Thymus (tissue), 11 donors: ENCODE data around the gene CDH10. TPM values are rescaled to one million over a fixed set of nuclear protein-coding genes. Genes with fewer than 3 reads are reported as not detected.

Source experiments
- DNase-seq, 9 donors: peaks; one replicate each; pipeline ENCODE4 v3.0.0-alpha.2; 2013; ENCODE audit warnings: low spot score in 9 of 9, low read depth in 6 of 9, missing footprints in 1 of 9
- H3K27ac ChIP-seq, 2 donors: one replicate each; pipeline ENCODE4 v1.5.1; 2013; ENCODE audit warnings: control low read depth in 1 of 2, low read depth in 1 of 2, low read length in 1 of 2, mild to moderate bottlenecking in 1 of 2, moderate library complexity in 1 of 2
- H3K27me3 ChIP-seq, 2 donors: one replicate each; pipeline ENCODE4 v1.5.1; 2013; ENCODE audit warnings: low read length in 1 of 2; ENCODE audit not compliant: control insufficient read depth in 2 of 2, insufficient read depth in 1 of 2
- H3K36me3 ChIP-seq, 2 donors: one replicate each; pipeline ENCODE4 v1.5.1; 2013; ENCODE audit warnings: low read length in 1 of 2, mild to moderate bottlenecking in 1 of 2, moderate library complexity in 1 of 2; ENCODE audit not compliant: control insufficient read depth in 2 of 2, insufficient read depth in 2 of 2
- H3K4me1 ChIP-seq, 2 donors: one replicate each; pipeline ENCODE4 v1.5.1; 2013; ENCODE audit warnings: low read length in 2 of 2; ENCODE audit not compliant: control insufficient read depth in 2 of 2, insufficient read depth in 2 of 2
- H3K4me3 ChIP-seq, 2 donors: one replicate each; pipeline ENCODE4 v1.5.1; 2013; ENCODE audit warnings: low read length in 2 of 2, control low read depth in 1 of 2, mild to moderate bottlenecking in 1 of 2
- H3K9me3 ChIP-seq, 2 donors: one replicate each; pipeline ENCODE4 v1.5.1; 2013; ENCODE audit warnings: low read length in 1 of 2, mild to moderate bottlenecking in 1 of 2; ENCODE audit not compliant: control insufficient read depth in 2 of 2, insufficient read depth in 1 of 2
- WGBS: extraction: QIAGEN DNeasy Blood & Tissue Kit; methylation state at CpG from one replicate; pipeline ENCODE4 v1.1.7; 2013; 5-methylcytosine and 5-hydroxymethylcytosine counted together
- polyA plus RNA-seq: library from polyadenylated mRNA; stranded (reverse); fragments of 200-250 nt; gene quantifications from one replicate; pipeline ENCODE4 v1.2.3, GENCODE V29; 2013
- total RNA-seq: library from RNA; stranded (reverse); fragments of 120-200 nt; gene quantifications from one replicate; pipeline ENCODE4 v1.2.4, GENCODE V29; 2013
- donor health status: healthy.

The CDH10 gene
- total and polyA plus RNA-seq, 2 donors, result 0.02 to 0.05 TPM

- H3K4me3 ChIP-seq, result no peak overlapping the region
- no peaks in the 10 kb centered on the region for H3K27me3 ChIP-seq
- DNase-seq, result no peak
- H3K36me3 ChIP-seq, result no peaks in the 10 kb centered on the region
- no peaks in the 10 kb centered on the region for H3K4me1 ChIP-seq
- H3K9me3 ChIP-seq, result no peaks in the 10 kb centered on the region
- no peak overlapping the region for H3K27ac ChIP-seq
Measured at GRCh38 chr5:24480952-24481351, 163.8 kb downstream of the CDH10 start.

DNA sequence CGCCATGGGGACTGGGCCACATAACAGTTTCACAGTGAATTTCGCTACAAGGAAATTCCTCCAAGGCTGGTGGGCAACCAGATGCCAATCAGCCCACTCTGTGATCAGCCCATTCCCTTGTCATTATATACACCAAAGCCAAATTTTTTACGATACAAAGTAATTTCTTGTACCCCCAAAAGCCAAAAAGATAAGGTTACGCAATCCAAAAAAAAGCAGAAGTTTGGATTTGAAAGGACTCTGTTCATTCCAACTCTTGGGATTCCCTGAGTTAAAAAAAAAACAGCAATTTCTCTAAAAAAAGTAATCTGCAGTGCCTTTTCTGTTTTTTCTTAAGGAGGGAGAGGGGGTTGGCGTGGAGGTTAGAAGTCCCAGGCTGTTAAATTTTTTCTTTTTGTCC lies 166.8 kb downstream of the CDH10 start:
- WGBS, result 90% methylated on average over 5 of the region's 5 CpGs
- Histone ChIP-seq H3K9me3 (no peaks in the 10 kb centered on the region), H3K36me3 (no peaks in the 10 kb centered on the region), H3K27ac (no peak overlapping the region), H3K4me3 (no peak overlapping the region), H3K4me1 (no peaks in the 10 kb centered on the region), H3K27me3 (no peaks in the 10 kb centered on the region)
- no peak for DNase-seq

GRCh38 chr5:24475101-24475500 lies 169.7 kb downstream of the CDH10 start:
- 90% methylated on average over 1 of the region's 1 CpG for WGBS
- Histone ChIP-seq H3K4me3 (no peak overlapping the region), H3K4me1 (no peaks in the 10 kb centered on the region), H3K27ac (no peak overlapping the region), H3K27me3 (no peaks in the 10 kb centered on the region), H3K36me3 (no peaks in the 10 kb centered on the region), H3K9me3 (peaks cover 0 to 3% of the 10 kb centered on the region in 2 donors)
- DNase-seq, result no peak

GRCh38 chr5:24474685-24475084 lies 170.1 kb downstream of the CDH10 start:
- H3K4me3 ChIP-seq, result no peak overlapping the region
- H3K27ac ChIP-seq, result no peak overlapping the region
- no peak for DNase-seq
- H3K27me3 ChIP-seq, result no peaks in the 10 kb centered on the region
- no peaks in the 10 kb centered on the region for H3K36me3 ChIP-seq
- no peaks in the 10 kb centered on the region for H3K4me1 ChIP-seq
- WGBS, result 87% methylated on average over 3 of the region's 3 CpGs
- H3K9me3 ChIP-seq, result peaks cover 0 to 3% of the 10 kb centered on the region in 2 donors

GRCh38 chr5:24472518-24472917 lies 172.3 kb downstream of the CDH10 start:
- no peaks in the 10 kb centered on the region for H3K27me3 ChIP-seq
- H3K27ac ChIP-seq, result no peak overlapping the region
- H3K4me3 ChIP-seq, result no peak overlapping the region
- no peaks in the 10 kb centered on the region for H3K36me3 ChIP-seq
- H3K9me3 ChIP-seq, result peaks cover 0 to 3% of the 10 kb centered on the region in 2 donors
- no peak for DNase-seq
- no peaks in the 10 kb centered on the region for H3K4me1 ChIP-seq

- Histone ChIP-seq H3K4me3 (no peak overlapping the region), H3K27me3 (no peaks in the 10 kb centered on the region), H3K4me1 (no peaks in the 10 kb centered on the region), H3K36me3 (no peaks in the 10 kb centered on the region), H3K9me3 (no peaks in the 10 kb centered on the region), H3K27ac (no peak overlapping the region)
- 82% methylated on average over 2 of the region's 2 CpGs for WGBS
- DNase-seq, result no peak
Measured at GRCh38 chr5:24444414-24444813, 200.4 kb downstream of the CDH10 start.

- no peaks in the 10 kb centered on the region for H3K4me1 ChIP-seq
- no peaks in the 10 kb centered on the region for H3K27me3 ChIP-seq
- no peak overlapping the region for H3K27ac ChIP-seq
- no peak for DNase-seq
- no peaks in the 10 kb centered on the region for H3K9me3 ChIP-seq
- H3K4me3 ChIP-seq, result no peak overlapping the region
- H3K36me3 ChIP-seq, result no peaks in the 10 kb centered on the region
- WGBS, result 84% methylated on average over 2 of the region's 2 CpGs
Measured at GRCh38 chr5:24439465-24439864, 205.3 kb downstream of the CDH10 start.
